ENCODE results near the gene EHMT1. TPM values are rescaled to one million over a fixed set of nuclear protein-coding genes. Genes with fewer than 3 reads are reported as not detected.

The EHMT1 gene
- total RNA-seq, 1 experiment from 2014 or later: 63.9 TPM

DNA sequence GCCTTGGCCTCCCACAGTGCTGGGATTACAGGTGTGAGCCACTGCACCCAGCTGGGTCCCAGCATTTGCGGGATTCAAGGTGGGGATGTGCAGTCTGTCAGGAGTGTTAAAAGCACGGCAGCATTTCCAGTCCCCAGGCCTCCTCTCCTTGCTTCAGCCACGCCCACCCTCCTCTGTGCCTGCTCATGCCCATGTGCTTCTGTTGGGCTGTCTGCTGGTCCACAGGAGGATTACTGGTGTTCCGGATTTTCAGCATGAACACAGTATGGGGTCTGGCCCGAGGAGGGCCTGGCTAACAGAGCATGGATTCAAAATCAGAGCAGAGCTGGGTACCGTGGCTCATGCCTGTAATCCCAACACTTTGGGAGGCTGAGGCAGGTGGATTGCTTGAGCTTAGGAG lies 7.9 kb upstream of the EHMT1 start:
- TF ChIP-seq POLR2AphosphoS5 (IDR thresholded peaks at IDR 0.05; ENCODE audit: low read depth, low read length) (no peak), SIN3A (IDR thresholded peaks at IDR 0.05; ENCODE audit: borderline replicate concordance, insufficient read depth, low read depth, low read length) (no peak), TCF7L2 (IDR thresholded peaks at IDR 0.05; ENCODE audit: low read depth, low read length) (no peak)
- TF ChIP-seq, protein P1, sequence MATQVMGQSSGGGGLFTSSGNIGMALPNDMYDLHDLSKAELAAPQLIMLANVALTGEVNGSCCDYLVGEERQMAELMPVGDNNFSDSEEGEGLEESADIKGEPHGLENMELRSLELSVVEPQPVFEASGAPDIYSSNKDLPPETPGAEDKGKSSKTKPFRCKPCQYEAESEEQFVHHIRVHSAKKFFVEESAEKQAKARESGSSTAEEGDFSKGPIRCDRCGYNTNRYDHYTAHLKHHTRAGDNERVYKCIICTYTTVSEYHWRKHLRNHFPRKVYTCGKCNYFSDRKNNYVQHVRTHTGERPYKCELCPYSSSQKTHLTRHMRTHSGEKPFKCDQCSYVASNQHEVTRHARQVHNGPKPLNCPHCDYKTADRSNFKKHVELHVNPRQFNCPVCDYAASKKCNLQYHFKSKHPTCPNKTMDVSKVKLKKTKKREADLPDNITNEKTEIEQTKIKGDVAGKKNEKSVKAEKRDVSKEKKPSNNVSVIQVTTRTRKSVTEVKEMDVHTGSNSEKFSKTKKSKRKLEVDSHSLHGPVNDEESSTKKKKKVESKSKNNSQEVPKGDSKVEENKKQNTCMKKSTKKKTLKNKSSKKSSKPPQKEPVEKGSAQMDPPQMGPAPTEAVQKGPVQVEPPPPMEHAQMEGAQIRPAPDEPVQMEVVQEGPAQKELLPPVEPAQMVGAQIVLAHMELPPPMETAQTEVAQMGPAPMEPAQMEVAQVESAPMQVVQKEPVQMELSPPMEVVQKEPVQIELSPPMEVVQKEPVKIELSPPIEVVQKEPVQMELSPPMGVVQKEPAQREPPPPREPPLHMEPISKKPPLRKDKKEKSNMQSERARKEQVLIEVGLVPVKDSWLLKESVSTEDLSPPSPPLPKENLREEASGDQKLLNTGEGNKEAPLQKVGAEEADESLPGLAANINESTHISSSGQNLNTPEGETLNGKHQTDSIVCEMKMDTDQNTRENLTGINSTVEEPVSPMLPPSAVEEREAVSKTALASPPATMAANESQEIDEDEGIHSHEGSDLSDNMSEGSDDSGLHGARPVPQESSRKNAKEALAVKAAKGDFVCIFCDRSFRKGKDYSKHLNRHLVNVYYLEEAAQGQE (IDR thresholded peaks at IDR 0.05; ENCODE audit: insufficient read depth in 1 of 2, low read depth in 2 of 2, low read length in 1 of 2): no peak
- TF ChIP-seq, protein P2, sequence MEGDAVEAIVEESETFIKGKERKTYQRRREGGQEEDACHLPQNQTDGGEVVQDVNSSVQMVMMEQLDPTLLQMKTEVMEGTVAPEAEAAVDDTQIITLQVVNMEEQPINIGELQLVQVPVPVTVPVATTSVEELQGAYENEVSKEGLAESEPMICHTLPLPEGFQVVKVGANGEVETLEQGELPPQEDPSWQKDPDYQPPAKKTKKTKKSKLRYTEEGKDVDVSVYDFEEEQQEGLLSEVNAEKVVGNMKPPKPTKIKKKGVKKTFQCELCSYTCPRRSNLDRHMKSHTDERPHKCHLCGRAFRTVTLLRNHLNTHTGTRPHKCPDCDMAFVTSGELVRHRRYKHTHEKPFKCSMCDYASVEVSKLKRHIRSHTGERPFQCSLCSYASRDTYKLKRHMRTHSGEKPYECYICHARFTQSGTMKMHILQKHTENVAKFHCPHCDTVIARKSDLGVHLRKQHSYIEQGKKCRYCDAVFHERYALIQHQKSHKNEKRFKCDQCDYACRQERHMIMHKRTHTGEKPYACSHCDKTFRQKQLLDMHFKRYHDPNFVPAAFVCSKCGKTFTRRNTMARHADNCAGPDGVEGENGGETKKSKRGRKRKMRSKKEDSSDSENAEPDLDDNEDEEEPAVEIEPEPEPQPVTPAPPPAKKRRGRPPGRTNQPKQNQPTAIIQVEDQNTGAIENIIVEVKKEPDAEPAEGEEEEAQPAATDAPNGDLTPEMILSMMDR (IDR thresholded peaks at IDR 0.05): no peak
- CTCF ChIA-PET: interaction anchor here (0.6 kb wide), 1 partner anchor 11 kb away, joined by 3 read pairs; no protein-coding TSS in a partner anchor
- DNase-seq (ENCODE audit: low read depth, low spot score): no peak
- Histone ChIP-seq H3K4me3 (ENCODE audit: low read depth in 2 of 2, low read length in 2 of 2) (no peak overlapping the region), H3K36me3 (ENCODE audit: control insufficient read depth, insufficient read depth, low read length) (peaks cover 2% of the 10 kb centered on the region; the same call in 1 of the 2 replicates), H3K27ac (ENCODE audit: low read length) (peak overlapping the region; percentile 82), H3K9me3 (ENCODE audit: control insufficient read depth, insufficient read depth, low read depth, low read length) (no peaks in the 10 kb centered on the region), H3K27me3 (ENCODE audit: control insufficient read depth, insufficient read depth, low read length) (no peaks in the 10 kb centered on the region), H3K4me1 (ENCODE audit: control insufficient read depth, insufficient read depth, low read length) (peaks cover 49% of the 10 kb centered on the region)
- no peak for ATAC-seq
- in situ Hi-C loops (cut with HindIII; ENCODE audit: low pct_unique_long_range_greater_than_20kb, low sequenced_read_pairs) (no loop called here), intact Hi-C loops (cut with micrococcal nuclease; ENCODE audit: unreplicated experiment) (no loop called here)
- POLR2A ChIA-PET: no interaction called here
- BruUV-seq (replicated peaks): no TSS peak

DNA sequence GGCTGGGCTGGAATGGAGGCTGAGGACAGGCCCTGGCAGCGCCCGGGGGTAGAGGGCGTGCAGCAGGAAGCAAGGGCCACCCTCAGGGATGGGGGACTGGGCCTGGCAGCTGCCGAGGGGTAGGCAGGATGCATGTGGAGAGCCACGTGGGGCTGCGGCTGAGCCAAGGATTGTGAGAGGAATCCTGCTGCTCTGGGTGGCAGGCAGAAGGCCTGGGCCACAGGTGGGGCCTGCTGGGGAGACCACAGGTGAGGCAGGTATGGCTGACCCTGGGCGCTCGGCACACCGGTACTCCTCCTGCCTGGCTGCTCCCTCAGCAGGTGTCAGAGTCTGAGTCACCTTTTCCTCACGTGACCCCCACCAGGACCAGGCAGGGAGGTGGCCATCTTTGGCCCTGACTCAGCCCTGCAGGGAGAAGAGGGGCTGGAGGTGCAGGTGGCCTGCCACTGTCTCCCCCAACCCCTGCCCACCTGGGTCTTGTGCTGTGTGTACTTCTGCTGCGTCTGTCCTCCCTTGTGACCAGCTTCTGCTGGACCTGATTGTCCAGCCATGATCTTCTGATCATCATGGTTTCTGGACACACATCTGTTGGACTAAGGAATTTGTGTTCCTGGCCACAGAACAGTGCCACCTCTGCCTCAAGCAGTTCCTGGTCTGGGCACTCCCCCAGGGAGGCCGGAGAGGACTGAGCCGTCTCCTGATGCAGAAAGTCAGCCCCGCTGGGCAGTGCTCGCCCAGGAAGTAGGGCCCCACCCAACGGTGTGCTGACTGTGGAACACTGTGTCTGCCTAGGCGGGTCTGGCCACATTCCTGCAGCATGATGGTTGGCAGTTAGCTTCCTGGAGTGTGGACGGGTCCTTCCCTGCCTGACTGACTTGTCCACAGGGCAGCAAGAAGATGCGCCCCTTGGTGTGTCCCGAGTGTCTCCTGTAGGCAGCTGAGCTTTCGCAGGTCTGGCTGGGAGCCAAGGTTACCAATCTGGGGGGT lies 6.9 kb upstream of the EHMT1 start:
- ChIA-PET POLR2A (no interaction called here), CTCF (interaction anchor here (0.6 kb wide), 1 partner anchor 10 kb away, joined by 3 read pairs; no protein-coding TSS in a partner anchor)
- in situ Hi-C loops (cut with HindIII; ENCODE audit: low pct_unique_long_range_greater_than_20kb, low sequenced_read_pairs): no loop called here

More for the DNA sequence above, 6.9 kb upstream of the EHMT1 start:
- H3K4me3 ChIP-seq (ENCODE audit: low read depth in 2 of 2, low read length in 2 of 2): no peak overlapping the region
- H3K9me3 ChIP-seq (ENCODE audit: control insufficient read depth, insufficient read depth, low read depth, low read length): no peaks in the 10 kb centered on the region
- H3K27me3 ChIP-seq (ENCODE audit: control insufficient read depth, insufficient read depth, low read length): no peaks in the 10 kb centered on the region
- DNase-seq (ENCODE audit: low read depth, low spot score): peak; percentile 60
- no peak for TF ChIP-seq TCF7L2 (IDR thresholded peaks at IDR 0.05; ENCODE audit: low read depth, low read length)
- TF ChIP-seq, protein P2 (IDR thresholded peaks at IDR 0.05): no peak
- TF ChIP-seq SIN3A (IDR thresholded peaks at IDR 0.05; ENCODE audit: borderline replicate concordance, insufficient read depth, low read depth, low read length): no peak
- no peak; the same call in 1 of the 2 replicates for TF ChIP-seq POLR2AphosphoS5 (IDR thresholded peaks at IDR 0.05; ENCODE audit: low read depth, low read length)
- TF ChIP-seq, protein P1 (IDR thresholded peaks at IDR 0.05; ENCODE audit: insufficient read depth in 1 of 2, low read depth in 2 of 2, low read length in 1 of 2): no peak
- H3K36me3 ChIP-seq (ENCODE audit: control insufficient read depth, insufficient read depth, low read length): peaks cover 2% of the 10 kb centered on the region; the same call in 1 of the 2 replicates
- peak overlapping the region; percentile 82 for H3K27ac ChIP-seq (ENCODE audit: low read length)
- ATAC-seq: peak; percentile 73
- no TSS peak for BruUV-seq (replicated peaks)
- H3K4me1 ChIP-seq (ENCODE audit: control insufficient read depth, insufficient read depth, low read length): peaks cover 53% of the 10 kb centered on the region
- intact Hi-C loops (cut with micrococcal nuclease; ENCODE audit: unreplicated experiment): no loop called here

All from Panc1 (cell line).